HG03520 (cell line): ENCODE measurements around the gene KMT5B.
"Not testable (repeated sequence)": the region's sequence is repeated elsewhere in the genome, so short reads cannot be mapped to it uniquely, and the experiment has no call there.

Source experiments
- ATAC-seq: cut with Tn5 transposase; IDR thresholded peaks from one replicate; pipeline ENCODE4 v1.9.1; 2021; ENCODE audit warnings: mild to moderate bottlenecking, moderate library complexity; ENCODE audit not compliant: unreplicated experiment

Gene KMT5B

DNA sequence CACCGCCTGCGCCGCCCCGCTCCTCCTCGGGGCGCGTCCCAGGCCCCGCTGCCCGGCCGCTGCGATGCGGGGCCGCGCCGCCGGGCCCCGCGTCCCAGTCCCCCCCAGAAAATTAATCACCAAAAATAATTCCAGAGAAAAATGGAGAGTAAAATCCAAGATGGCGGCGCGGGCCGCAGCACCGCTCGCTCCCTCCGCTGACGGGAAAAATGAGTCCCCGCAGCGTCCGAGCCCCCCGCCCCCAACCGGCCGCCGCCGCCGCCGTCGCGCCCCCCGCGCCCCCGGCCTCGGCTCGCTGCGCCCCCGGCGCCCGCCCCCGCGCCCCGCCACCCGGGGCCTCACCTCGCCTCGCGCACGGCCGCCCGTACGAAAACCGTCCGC lies at the start of gene KMT5B:
KMT5B (minus strand) TSS at position 162 of the 381 bp plus-strand sequence. CDS start 23,220 bp downstream, outside the sequence.
- no peak for ATAC-seq

- ATAC-seq: no peak
These were observed 49.4 kb upstream of the KMT5B start for GRCh38 chr11:68262544-68262827.

GRCh38 chr11:68261749-68262543 lies 48.9 kb upstream of the KMT5B start:
- ATAC-seq: no peak

- no peak for ATAC-seq
These were observed 47.9 kb upstream of the KMT5B start for GRCh38 chr11:68261006-68261405.

DNA sequence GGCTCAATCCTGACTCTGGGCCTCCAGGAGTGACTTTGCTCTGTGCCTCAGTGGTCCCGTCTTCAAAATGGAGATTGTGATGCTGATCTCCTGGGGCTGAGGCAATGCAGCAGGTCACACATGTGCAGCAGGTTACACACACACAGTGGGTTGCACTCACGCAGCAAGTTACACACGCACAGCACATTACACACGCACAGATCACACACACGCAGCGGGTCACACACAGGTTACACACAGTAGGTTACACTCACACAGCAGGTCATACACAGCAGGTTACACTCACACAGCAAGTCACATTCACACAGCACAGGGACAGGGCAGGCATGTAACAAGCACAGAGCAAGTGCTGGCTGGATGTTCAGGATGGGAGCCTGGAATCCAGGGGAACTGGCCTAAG lies 47.4 kb upstream of the KMT5B start:
- ATAC-seq: no peak

- no peak for ATAC-seq
These were observed 46.2 kb upstream of the KMT5B start for GRCh38 chr11:68259122-68259959.

DNA sequence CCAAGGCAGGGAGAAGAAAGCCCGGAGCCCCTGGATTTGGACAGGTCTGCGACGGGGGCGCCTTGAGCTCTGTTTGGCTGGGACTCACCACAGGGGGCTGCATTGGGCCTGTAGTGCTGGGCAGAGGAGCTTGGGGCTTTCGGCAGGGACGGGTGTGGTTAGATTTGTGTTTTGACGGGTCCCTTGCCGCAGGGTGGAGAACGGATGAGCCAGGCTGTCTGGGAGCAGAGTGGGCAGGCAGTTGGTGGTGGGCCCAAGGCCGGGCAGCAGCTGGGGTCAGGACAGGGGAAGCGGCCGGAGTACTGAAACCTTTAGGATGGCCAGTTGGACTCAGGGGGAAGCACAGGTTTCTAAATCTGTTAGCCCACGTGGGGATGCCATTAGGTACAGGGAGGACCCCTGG lies 45.3 kb upstream of the KMT5B start:
- no peak for ATAC-seq

DNA sequence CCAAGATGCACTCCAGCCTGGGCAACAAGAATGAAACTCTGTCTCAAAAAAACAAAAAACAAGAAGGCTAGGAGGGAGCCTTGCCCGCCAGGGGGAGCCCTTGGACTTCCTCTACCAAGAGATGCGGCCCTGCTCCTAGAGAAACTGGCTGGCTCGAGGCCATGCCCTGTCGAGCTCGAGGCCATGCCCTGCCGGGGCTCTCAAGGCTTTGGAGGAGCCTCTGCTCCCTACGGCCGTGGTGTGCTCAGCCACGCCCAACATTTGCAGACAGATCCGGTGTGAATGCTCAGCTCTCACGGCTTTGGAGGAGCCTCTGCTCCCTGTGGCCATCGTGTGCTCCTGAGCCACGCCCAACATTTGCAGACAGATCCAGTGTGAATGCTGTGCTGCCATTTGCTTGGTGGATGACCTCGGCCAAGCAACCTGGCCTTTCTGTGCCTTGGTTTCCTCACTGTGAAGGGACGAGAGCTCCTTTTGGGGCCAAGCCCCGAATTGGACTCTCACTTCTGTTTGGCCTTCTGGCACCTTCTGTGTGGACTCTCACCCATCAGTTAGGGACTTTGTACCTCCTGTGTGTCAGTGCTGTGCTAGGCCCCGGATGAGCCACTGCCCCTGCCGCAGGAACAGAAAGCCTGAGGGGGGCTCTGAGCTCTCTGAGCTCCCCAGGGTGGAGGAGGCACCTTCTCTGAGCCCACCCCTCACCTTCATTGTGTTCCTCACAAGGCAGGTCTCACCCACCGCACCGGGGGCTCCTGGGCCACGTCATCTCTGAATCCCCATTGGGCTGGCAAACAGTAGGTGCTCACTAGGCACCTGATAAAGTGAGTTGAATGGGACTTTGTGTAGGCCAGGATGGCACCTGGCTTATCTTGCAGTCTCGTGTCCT lies 44.6 kb upstream of the KMT5B start:
- no peak for ATAC-seq

DNA sequence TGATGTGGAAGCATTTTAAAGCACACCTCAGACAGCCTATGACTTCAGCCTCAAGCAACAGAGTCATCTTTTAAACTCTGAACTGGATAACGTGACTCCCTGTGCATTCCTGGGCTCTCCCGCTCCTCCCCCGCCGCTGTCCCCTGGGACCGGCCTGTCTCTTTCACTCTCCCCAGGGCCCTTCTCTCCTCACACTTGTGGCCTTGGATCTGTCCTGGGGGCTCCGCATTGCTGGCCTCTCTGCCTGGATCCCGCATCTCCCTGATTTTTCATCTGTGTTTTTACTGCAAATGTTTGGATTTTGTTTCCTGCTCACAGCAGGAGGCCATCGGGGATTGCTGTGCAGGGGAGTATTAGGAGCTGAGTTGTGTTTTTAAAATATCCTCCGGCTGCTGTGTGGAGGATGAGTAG lies 43.2 kb upstream of the KMT5B start:
- no peak for ATAC-seq

DNA sequence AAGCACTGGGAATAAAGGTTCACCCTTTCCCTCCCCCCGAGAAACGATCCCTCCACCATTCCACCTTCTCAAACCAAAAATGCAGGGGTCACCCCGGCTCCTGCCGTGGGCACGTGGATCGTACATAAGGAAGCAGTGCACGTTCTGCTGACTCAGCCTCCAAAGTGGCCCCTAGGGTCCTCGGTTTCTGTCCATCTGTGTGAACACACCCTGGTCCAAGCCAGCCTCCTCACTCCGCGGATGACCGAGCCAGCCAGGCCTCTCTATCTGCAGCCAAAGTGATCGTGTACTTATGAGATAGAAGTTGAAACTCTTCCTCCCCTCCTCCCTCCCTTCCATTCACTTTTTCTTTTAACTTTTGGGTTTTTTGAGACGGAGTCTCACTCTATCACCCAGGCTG lies 42.4 kb upstream of the KMT5B start:
- ATAC-seq: no peak

DNA sequence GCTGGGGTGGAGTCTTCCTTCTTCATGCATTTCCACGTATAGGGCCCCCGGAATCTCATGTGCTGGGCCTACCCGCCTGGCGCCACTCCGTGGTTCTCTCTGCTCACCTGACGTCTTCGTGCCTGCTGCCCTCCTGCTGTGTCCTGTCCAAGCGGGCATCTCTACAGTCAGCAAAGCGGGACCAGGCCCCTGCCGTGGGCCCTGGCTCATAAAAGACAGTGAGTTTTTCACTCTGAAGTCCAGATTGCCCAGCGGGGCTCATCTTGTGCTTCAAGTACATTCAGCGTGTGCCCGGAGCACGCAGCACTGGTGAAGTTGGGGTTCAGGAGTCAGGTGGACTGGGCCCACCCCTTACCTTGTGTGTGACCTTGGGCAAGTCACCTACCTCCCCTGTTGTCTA lies 41.3 kb upstream of the KMT5B start:
- ATAC-seq: no peak

DNA sequence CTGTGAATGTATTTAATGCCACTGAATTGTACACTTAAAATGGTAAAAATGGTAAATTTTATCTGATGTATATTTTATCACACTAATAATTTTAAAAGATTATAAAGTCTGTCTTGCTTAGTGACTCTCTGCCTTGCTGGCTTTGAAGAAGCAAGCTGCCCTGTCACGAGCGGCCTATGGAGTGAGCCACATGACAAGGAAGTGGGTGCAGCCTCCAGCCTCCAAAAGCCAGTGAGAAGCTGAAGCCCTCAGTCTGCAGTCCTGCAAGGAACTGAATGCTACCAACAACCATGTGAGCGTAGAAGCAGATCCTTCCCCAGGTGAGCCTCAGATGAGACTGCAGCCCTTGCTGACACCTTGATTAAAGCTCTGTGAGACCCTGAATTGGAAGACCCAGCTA lies 38.7 kb upstream of the KMT5B start:
- ATAC-seq: no peak

DNA sequence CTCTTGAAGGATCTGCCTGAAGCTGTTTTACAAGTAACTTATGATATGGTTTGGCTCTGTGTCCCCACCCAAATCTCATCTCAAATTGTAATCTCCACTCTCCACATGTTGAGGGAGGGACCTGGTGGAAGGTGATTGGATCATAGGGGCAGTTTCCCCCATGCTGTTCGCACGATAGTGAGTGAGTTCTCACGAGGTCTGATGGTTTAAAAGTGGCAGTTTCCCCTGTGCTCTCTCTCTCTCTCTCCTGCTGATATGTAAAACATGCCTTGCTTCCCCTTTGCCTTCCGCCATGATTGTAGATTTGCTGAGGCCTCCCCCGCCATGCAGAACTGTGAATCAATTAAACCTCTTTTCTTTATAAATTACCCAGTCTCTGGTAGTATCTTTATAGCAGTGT lies 31.8 kb upstream of the KMT5B start:
- ATAC-seq: not testable (repeated sequence)

GRCh38 chr11:68243847-68244246 lies 30.8 kb upstream of the KMT5B start:
- ATAC-seq: not testable (repeated sequence)

GRCh38 chr11:68242616-68243015 lies 29.5 kb upstream of the KMT5B start:
- ATAC-seq: no peak

DNA sequence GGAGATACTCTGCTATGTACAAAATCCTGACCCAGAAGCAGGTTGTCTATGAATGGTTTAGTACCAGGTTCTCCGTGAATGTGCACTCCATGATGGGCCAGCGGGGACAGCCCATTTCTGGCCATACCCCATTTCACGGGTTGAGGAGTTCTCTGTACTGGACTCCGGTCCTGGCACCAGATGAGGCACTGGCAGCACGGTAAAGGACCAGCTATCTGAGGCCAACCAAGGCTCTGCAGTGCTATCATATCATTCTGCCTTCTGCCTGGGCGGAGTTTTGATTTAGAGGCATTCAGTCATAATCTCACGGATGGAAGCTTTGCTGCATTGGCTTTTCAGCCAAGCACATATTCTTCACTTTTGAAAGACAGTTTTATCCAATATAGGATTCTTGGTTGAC lies 18.5 kb upstream of the KMT5B start:
- no peak for ATAC-seq

DNA sequence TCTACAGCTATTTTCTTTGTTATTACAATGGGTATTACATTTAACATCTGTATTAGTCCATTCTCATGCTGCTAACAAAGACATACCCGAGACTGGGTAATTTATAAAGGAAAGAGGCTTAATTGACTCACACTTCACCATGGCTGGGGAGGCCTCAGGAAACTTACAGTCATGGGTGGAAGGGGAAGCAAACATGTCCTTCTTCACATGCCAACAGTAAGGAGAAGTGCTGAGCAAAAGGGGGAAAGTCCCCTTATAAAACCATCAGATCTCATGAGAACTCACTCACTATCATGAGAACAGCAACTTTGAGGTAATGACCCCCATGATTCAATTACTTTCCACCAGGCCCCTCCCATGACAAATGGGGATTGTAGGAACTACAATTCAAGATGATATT lies 16.5 kb upstream of the KMT5B start:
- ATAC-seq: no peak

- no peak for ATAC-seq
These were observed 13.3 kb upstream of the KMT5B start for GRCh38 chr11:68226421-68226820.

DNA sequence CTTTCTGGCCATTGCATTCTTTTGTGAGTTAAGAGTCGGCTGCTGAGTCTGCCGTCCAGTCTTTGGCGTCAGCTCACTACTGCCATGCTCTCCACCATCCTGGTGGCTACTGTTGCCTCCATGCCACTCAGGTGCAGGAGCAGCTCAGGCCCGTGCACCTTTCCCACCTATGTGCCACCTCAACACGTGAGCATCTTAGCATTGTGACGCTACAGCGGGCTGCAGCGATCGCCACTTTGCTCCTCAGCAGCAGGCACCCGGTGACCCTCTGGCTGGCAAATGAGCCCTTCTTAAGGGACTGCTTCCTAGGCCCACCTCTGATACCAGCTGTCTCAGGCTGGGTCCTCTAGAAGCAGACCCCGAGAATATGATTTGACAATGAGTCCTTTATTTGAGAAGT lies 11.5 kb upstream of the KMT5B start:
- no peak for ATAC-seq

- ATAC-seq: no peak
These were observed 10.2 kb upstream of the KMT5B start for GRCh38 chr11:68223275-68223674.

- no peak for ATAC-seq
These were observed 8.3 kb upstream of the KMT5B start for GRCh38 chr11:68221406-68221805.
